ENCODE measurements around the gene SAMD10. TPM values are rescaled to one million over a fixed set of nuclear protein-coding genes. Genes with fewer than 3 reads are reported as not detected.
A peak's percentile ranks its signal among the peaks of the same experiment; 100 is the strongest.
"Not testable (repeated sequence)": the region's sequence is repeated elsewhere in the genome, so short reads cannot be mapped to it uniquely, and the experiment has no call there.

The SAMD10 gene
- polyA plus RNA-seq, 1 donor, result 5.0 TPM

- no CpG with 5 or more reads among the region's 18 CpGs for WGBS (ENCODE audit: insufficient coverage, low lambda C conversion rate)
- H3K27me3 ChIP-seq (ENCODE audit: control insufficient read depth, insufficient read depth, low read length), result peaks cover 4% of the 10 kb centered on the region
- H3K9me3 ChIP-seq (ENCODE audit: control insufficient read depth, low read depth, low read length), result peaks cover 3% of the 10 kb centered on the region
- peaks cover 2% of the 10 kb centered on the region for H3K36me3 ChIP-seq (ENCODE audit: control insufficient read depth, insufficient read depth, low read length)
- no peak overlapping the region for H3K4me3 ChIP-seq (ENCODE audit: low read length)
- no peak for DNase-seq
- H3K4me1 ChIP-seq (ENCODE audit: control insufficient read depth, insufficient read depth, low read length), result peaks cover 27% of the 10 kb centered on the region
- H3K27ac ChIP-seq (ENCODE audit: low read length), result no peak overlapping the region
These were observed 2.3 kb downstream of the SAMD10 start for GRCh38 chr20:63976980-63977738.

- WGBS (ENCODE audit: insufficient coverage, low lambda C conversion rate), result 100% methylated on average over 2 of the region's 7 CpGs
- H3K27me3 ChIP-seq (ENCODE audit: control insufficient read depth, insufficient read depth, low read length); H3K9me3 ChIP-seq (ENCODE audit: control insufficient read depth, low read depth, low read length); H3K4me3 ChIP-seq (ENCODE audit: low read length); DNase-seq; H3K36me3 ChIP-seq (ENCODE audit: control insufficient read depth, insufficient read depth, low read length); H3K27ac ChIP-seq (ENCODE audit: low read length): not testable (repeated sequence)
- H3K4me1 ChIP-seq (ENCODE audit: control insufficient read depth, insufficient read depth, low read length), result peaks cover 21% of the 10 kb centered on the region
These were observed 2.9 kb downstream of the SAMD10 start for GRCh38 chr20:63976511-63976910.

GRCh38 chr20:63974402-63975200, 4.8 kb downstream of the SAMD10 start:
- no peak for DNase-seq
- H3K4me3 ChIP-seq (ENCODE audit: low read length), result no peak overlapping the region
- peaks cover 13% of the 10 kb centered on the region for H3K4me1 ChIP-seq (ENCODE audit: control insufficient read depth, insufficient read depth, low read length)
- whole genome bisulfite sequencing (ENCODE audit: insufficient coverage, low lambda C conversion rate), result no CpG with 5 or more reads among the region's 19 CpGs
- H3K27ac ChIP-seq (ENCODE audit: low read length), result no peak overlapping the region
- no peaks in the 10 kb centered on the region for H3K9me3 ChIP-seq (ENCODE audit: control insufficient read depth, low read depth, low read length)
- H3K36me3 ChIP-seq (ENCODE audit: control insufficient read depth, insufficient read depth, low read length), result peaks cover 2% of the 10 kb centered on the region
- H3K27me3 ChIP-seq (ENCODE audit: control insufficient read depth, insufficient read depth, low read length), result peaks cover 10% of the 10 kb centered on the region

- no peaks in the 10 kb centered on the region for H3K9me3 ChIP-seq (ENCODE audit: control insufficient read depth, low read depth, low read length)
- H3K4me3 ChIP-seq (ENCODE audit: low read length), result peak overlapping the region; percentile 34
- peaks cover 8% of the 10 kb centered on the region for H3K27me3 ChIP-seq (ENCODE audit: control insufficient read depth, insufficient read depth, low read length)
- peaks cover 2% of the 10 kb centered on the region for H3K36me3 ChIP-seq (ENCODE audit: control insufficient read depth, insufficient read depth, low read length)
- H3K27ac ChIP-seq (ENCODE audit: low read length), result no peak overlapping the region
- no CpG with 5 or more reads among the region's 37 CpGs for WGBS (ENCODE audit: insufficient coverage, low lambda C conversion rate)
- DNase-seq, result peak; percentile 75 to 76
- peaks cover 16% of the 10 kb centered on the region for H3K4me1 ChIP-seq (ENCODE audit: control insufficient read depth, insufficient read depth, low read length)
These were observed 5.6 kb downstream of the SAMD10 start for GRCh38 chr20:63973636-63974401.

GRCh38 chr20:63973160-63973479, 6.3 kb downstream of the SAMD10 start:
- H3K36me3 ChIP-seq (ENCODE audit: control insufficient read depth, insufficient read depth, low read length), result peaks cover 3% of the 10 kb centered on the region
- no peak overlapping the region for H3K27ac ChIP-seq (ENCODE audit: low read length)
- peaks cover 15% of the 10 kb centered on the region for H3K4me1 ChIP-seq (ENCODE audit: control insufficient read depth, insufficient read depth, low read length)
- no peak for DNase-seq
- H3K9me3 ChIP-seq (ENCODE audit: control insufficient read depth, low read depth, low read length), result peaks cover 5% of the 10 kb centered on the region
- H3K4me3 ChIP-seq (ENCODE audit: low read length), result no peak overlapping the region
- WGBS (ENCODE audit: insufficient coverage, low lambda C conversion rate), result no CpG with 5 or more reads among the region's 3 CpGs
- H3K27me3 ChIP-seq (ENCODE audit: control insufficient read depth, insufficient read depth, low read length), result peaks cover 7% of the 10 kb centered on the region

- Histone ChIP-seq H3K36me3 (ENCODE audit: control insufficient read depth, insufficient read depth, low read length) (peaks cover 5% of the 10 kb centered on the region), H3K27me3 (ENCODE audit: control insufficient read depth, insufficient read depth, low read length) (peaks cover 6% of the 10 kb centered on the region), H3K27ac (ENCODE audit: low read length) (no peak overlapping the region), H3K4me3 (ENCODE audit: low read length) (no peak overlapping the region), H3K4me1 (ENCODE audit: control insufficient read depth, insufficient read depth, low read length) (peaks cover 14% of the 10 kb centered on the region), H3K9me3 (ENCODE audit: control insufficient read depth, low read depth, low read length) (peaks cover 11% of the 10 kb centered on the region)
- no CpG with 5 or more reads among the region's 18 CpGs for WGBS (ENCODE audit: insufficient coverage, low lambda C conversion rate)
- DNase-seq, result no peak
These were observed 6.9 kb downstream of the SAMD10 start for GRCh38 chr20:63972312-63973159.

- H3K4me3 ChIP-seq (ENCODE audit: low read length); DNase-seq; H3K27me3 ChIP-seq (ENCODE audit: control insufficient read depth, insufficient read depth, low read length); H3K27ac ChIP-seq (ENCODE audit: low read length): not testable (repeated sequence)
- Histone ChIP-seq H3K9me3 (ENCODE audit: control insufficient read depth, low read depth, low read length) (peaks cover 17% of the 10 kb centered on the region), H3K4me1 (ENCODE audit: control insufficient read depth, insufficient read depth, low read length) (peaks cover 14% of the 10 kb centered on the region), H3K36me3 (ENCODE audit: control insufficient read depth, insufficient read depth, low read length) (peaks cover 11% of the 10 kb centered on the region)
- WGBS (ENCODE audit: insufficient coverage, low lambda C conversion rate), result 94% methylated on average over 3 of the region's 10 CpGs
These were observed 7.5 kb downstream of the SAMD10 start for GRCh38 chr20:63971960-63972311.

- Histone ChIP-seq H3K27me3 (ENCODE audit: control insufficient read depth, insufficient read depth, low read length) (peaks cover 6% of the 10 kb centered on the region), H3K9me3 (ENCODE audit: control insufficient read depth, low read depth, low read length) (peaks cover 28% of the 10 kb centered on the region), H3K4me3 (ENCODE audit: low read length) (no peak overlapping the region), H3K27ac (ENCODE audit: low read length) (no peak overlapping the region), H3K4me1 (ENCODE audit: control insufficient read depth, insufficient read depth, low read length) (peaks cover 14% of the 10 kb centered on the region), H3K36me3 (ENCODE audit: control insufficient read depth, insufficient read depth, low read length) (peaks cover 20% of the 10 kb centered on the region)
- no peak for DNase-seq
- no CpG with 5 or more reads among the region's 5 CpGs for WGBS (ENCODE audit: insufficient coverage, low lambda C conversion rate)
These were observed 8.6 kb downstream of the SAMD10 start for GRCh38 chr20:63970714-63971431.

GRCh38 chr20:63969838-63970713, 9.4 kb downstream of the SAMD10 start, which contains the start of gene ZNF512B:
ZNF512B (minus strand) TSS chr20:63969930; CDS start chr20:63967950, 1,980 bp downstream.
- WGBS (ENCODE audit: insufficient coverage, low lambda C conversion rate), result 0% methylated on average over 1 of the region's 73 CpGs
- Histone ChIP-seq H3K9me3 (ENCODE audit: control insufficient read depth, low read depth, low read length) (peaks cover 28% of the 10 kb centered on the region), H3K27ac (ENCODE audit: low read length) (no peak within 1 kb of the TSS), H3K36me3 (ENCODE audit: control insufficient read depth, insufficient read depth, low read length) (peaks cover 18% of the 10 kb centered on the region), H3K4me1 (ENCODE audit: control insufficient read depth, insufficient read depth, low read length) (peaks cover 14% of the 10 kb centered on the region), H3K27me3 (ENCODE audit: control insufficient read depth, insufficient read depth, low read length) (peaks cover 6% of the 10 kb centered on the region), H3K4me3 (ENCODE audit: low read length) (peak within 1 kb of the TSS; percentile 45)
- no peak for DNase-seq

Measured in large intestine (tissue), 3 donors.